Ishikawa (cell line): ENCODE data around the gene SETD1B.

Experiments used
- CEBPB ChIP-seq: IDR thresholded peaks from 2 replicates; pipeline ENCODE4 v1.6.1; 2012
- CREB1 ChIP-seq: IDR thresholded peaks from 2 replicates; pipeline ENCODE4 v1.6.1; 2012; ENCODE audit warnings: low read depth
- EGR1 ChIP-seq: IDR thresholded peaks from 2 replicates; pipeline ENCODE4 v1.6.1; 2012
- EP300 ChIP-seq: IDR thresholded peaks from 2 replicates; pipeline ENCODE4 v1.6.1; 2012; ENCODE audit warnings: borderline replicate concordance
- FOXM1 ChIP-seq: IDR thresholded peaks from 2 replicates; pipeline ENCODE4 v1.6.1; 2012; ENCODE audit warnings: low read depth, borderline replicate concordance
- NFIC ChIP-seq: IDR thresholded peaks from 2 replicates; pipeline ENCODE4 v1.6.1; 2012
- RAD21 ChIP-seq: IDR thresholded peaks from 2 replicates; pipeline ENCODE4 v1.6.1; 2012; ENCODE audit warnings: low read depth
- TAF1 ChIP-seq: IDR thresholded peaks from 2 replicates; pipeline ENCODE4 v1.6.1; 2012; ENCODE audit warnings: low read depth, mild to moderate bottlenecking
- TCF12 ChIP-seq: IDR thresholded peaks from 2 replicates; pipeline ENCODE4 v1.6.1; 2012; ENCODE audit warnings: low read depth
- TEAD4 ChIP-seq: IDR thresholded peaks from 2 replicates; pipeline ENCODE4 v1.6.1; 2012
- YY1 ChIP-seq: IDR thresholded peaks from 2 replicates; pipeline ENCODE4 v1.6.1; 2012; ENCODE audit warnings: low read depth
- ZBTB7A ChIP-seq: IDR thresholded peaks from 2 replicates; pipeline ENCODE4 v1.6.1; 2012; ENCODE audit warnings: low read depth
- TF ChIP-seq, protein P1 (sequence below): IDR thresholded peaks from 2 replicates; pipeline ENCODE4 v1.6.1; 2012; ENCODE audit warnings: low read depth, mild to moderate bottlenecking
- TF ChIP-seq, protein P2 (sequence below): IDR thresholded peaks from 2 replicates; pipeline ENCODE4 v1.6.1; 2012
- TF ChIP-seq, protein P3 (sequence below): IDR thresholded peaks from 2 replicates; pipeline ENCODE4 v1.6.1; 2012

Gene SETD1B

DNA sequence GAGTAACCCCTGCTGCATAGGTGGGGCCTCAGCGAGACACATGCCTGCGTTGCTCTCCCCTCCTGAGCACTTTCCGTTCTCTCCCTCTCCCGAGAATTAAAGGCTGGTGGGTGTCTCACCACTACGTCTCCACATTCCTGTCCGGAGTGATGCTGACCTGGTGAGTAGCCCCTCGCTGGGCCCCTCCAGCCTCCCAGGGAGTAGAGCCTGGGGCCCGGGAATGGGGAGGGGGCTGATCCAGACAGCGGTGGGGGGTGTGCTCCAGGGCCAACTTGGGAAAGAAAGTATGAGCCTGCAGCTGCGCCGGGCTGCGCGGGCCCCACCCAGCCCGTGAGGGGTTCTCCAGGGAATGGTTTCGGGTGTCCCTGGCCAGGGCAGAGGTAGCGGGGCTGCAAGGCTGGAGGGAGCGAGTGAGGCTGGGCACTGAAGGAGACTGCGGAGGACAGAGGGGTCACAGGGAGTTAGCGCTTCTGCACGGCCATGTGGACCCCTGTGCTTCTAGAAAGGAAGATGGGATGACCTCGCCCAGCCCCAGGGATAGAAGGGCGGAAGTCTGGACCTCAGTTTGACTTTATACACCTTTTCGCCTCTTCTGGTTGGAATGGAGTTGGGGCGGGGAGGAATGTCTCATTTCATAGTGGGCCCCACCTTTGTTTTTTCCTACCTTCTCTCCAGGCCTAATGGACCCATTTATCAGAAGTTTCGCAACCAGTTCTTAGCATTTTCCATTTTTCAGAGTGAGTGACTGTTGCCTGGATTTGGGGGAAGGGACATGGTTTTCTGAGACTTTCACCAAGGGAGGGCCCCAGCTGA is 32.8 kb upstream of the SETD1B start:
- TF ChIP-seq CEBPB (peak; percentile 67), TEAD4 (no peak)

DNA sequence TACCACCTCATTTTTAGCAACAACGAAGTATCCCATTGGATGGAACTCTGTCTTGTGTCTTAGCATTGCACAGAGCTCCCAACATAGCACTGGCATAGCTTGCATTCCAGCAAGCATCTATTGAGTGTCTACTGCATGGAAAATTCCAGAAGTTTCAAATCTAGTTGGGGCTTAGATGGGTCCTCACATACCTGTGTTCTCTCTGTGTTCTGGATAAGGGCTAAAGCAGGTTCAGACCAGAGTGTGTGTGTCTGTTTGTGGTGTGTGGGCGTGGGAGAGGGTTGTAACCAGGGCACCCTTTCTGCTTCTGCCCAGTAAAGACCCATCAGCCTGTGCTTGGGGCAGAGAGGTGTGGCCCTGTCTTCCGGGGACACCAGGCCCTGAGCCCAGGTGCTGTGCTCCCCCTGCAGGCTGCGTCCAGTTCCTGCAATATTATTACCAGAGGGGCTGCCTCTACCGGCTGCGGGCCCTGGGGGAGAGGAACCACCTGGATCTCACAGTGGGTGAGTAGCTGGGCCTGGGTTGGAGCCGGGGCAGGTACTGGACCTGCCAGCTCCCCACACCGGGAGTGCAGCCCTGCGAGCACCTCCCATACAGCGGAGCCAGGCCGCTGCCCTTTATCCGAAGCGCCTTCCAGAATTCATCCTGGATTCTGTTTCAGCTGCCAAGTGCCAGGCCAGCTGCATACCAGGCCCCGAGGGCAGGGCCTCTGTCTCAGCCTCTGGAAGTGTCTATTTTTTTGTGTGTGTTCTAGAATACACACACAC is 30.6 kb upstream of the SETD1B start:
- TF ChIP-seq, protein P1, sequence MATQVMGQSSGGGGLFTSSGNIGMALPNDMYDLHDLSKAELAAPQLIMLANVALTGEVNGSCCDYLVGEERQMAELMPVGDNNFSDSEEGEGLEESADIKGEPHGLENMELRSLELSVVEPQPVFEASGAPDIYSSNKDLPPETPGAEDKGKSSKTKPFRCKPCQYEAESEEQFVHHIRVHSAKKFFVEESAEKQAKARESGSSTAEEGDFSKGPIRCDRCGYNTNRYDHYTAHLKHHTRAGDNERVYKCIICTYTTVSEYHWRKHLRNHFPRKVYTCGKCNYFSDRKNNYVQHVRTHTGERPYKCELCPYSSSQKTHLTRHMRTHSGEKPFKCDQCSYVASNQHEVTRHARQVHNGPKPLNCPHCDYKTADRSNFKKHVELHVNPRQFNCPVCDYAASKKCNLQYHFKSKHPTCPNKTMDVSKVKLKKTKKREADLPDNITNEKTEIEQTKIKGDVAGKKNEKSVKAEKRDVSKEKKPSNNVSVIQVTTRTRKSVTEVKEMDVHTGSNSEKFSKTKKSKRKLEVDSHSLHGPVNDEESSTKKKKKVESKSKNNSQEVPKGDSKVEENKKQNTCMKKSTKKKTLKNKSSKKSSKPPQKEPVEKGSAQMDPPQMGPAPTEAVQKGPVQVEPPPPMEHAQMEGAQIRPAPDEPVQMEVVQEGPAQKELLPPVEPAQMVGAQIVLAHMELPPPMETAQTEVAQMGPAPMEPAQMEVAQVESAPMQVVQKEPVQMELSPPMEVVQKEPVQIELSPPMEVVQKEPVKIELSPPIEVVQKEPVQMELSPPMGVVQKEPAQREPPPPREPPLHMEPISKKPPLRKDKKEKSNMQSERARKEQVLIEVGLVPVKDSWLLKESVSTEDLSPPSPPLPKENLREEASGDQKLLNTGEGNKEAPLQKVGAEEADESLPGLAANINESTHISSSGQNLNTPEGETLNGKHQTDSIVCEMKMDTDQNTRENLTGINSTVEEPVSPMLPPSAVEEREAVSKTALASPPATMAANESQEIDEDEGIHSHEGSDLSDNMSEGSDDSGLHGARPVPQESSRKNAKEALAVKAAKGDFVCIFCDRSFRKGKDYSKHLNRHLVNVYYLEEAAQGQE: no peak
- TF ChIP-seq, protein P2, sequence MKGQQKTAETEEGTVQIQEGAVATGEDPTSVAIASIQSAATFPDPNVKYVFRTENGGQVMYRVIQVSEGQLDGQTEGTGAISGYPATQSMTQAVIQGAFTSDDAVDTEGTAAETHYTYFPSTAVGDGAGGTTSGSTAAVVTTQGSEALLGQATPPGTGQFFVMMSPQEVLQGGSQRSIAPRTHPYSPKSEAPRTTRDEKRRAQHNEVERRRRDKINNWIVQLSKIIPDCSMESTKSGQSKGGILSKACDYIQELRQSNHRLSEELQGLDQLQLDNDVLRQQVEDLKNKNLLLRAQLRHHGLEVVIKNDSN: no peak
- peak; percentile 64; the same call in 1 of the 2 replicates for TF ChIP-seq ZBTB7A
- no peak for TF ChIP-seq TAF1
- TF ChIP-seq TEAD4: peak; percentile 72
- no peak for TF ChIP-seq FOXM1
- TF ChIP-seq, protein P3, sequence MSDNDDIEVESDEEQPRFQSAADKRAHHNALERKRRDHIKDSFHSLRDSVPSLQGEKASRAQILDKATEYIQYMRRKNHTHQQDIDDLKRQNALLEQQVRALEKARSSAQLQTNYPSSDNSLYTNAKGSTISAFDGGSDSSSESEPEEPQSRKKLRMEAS: peak; percentile 32; the same call in 1 of the 2 replicates
- peak; percentile 71 for TF ChIP-seq EGR1
- peak; percentile 96 for TF ChIP-seq RAD21
- TF ChIP-seq TCF12: peak; percentile 60; the same call in 1 of the 2 replicates
- no peak for TF ChIP-seq EP300
- no peak for TF ChIP-seq CREB1
- no peak for TF ChIP-seq YY1
- no peak for TF ChIP-seq CEBPB
- TF ChIP-seq NFIC: no peak

DNA sequence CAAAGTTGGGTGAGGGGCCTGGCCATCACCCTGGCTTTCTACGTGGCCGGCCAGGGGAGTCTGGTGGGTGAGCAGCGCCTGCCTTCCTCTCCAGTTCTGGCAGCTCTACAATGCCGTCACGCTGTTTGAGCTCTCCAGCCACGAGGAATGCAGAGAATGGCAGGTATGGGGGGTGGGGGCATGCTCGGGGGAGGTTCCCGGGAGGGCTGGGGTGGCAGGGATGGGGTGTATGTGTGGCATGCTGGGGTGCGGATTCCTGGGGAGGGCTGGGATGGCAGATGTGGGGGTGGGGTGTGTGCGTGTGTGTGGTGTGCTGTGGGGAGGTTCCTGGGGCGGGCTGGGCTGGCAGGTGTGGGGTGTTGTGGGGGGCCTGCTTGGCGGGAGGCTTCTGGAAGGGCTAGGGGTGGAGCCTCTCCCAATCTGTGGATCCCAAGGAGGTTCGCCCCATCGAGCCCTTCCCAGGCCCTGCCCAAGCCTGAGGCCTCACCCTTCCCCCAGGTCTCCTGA is 28.8 kb upstream of the SETD1B start:
- 0 out of 2 replicates have a peak, but pooled peaks have one; percentile 21 for TF ChIP-seq EGR1
- TF ChIP-seq TEAD4: peak; percentile 99
- peak; percentile 29; the same call in 1 of the 2 replicates for TF ChIP-seq YY1
- peak; percentile 92 for TF ChIP-seq ZBTB7A
- TF ChIP-seq, protein P2: no peak
- TF ChIP-seq NFIC: peak; percentile 61; the same call in 1 of the 2 replicates
- TF ChIP-seq TAF1: peak; percentile 24; the same call in 1 of the 2 replicates
- TF ChIP-seq, protein P3: peak; percentile 86
- TF ChIP-seq RAD21: no peak
- peak; percentile 52; the same call in 1 of the 2 replicates for TF ChIP-seq EP300
- TF ChIP-seq FOXM1: peak; percentile 14; the same call in 1 of the 2 replicates
- TF ChIP-seq TCF12: peak; percentile 59; the same call in 1 of the 2 replicates
- TF ChIP-seq, protein P1: no peak
- no peak for TF ChIP-seq CEBPB
- TF ChIP-seq CREB1: no peak

DNA sequence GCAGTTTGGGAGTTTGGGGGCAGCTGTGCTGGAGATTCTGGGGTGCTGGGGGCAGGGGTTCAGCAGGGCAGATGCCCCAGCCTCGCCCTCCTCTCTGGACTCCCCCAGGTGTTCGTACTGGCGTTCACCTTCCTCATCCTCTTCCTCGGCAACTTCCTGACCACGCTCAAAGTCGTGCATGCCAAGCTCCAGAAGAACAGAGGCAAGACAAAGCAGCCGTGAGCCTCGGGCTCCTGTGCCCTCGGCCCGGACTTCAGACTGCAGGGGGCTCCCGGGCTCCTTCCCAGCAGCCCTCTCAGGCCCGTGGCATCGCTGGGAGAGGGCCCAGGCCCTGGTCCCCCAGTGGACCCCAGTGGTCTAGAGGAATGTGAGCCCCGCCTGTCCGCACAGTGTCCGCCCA is 28.3 kb upstream of the SETD1B start:
- TF ChIP-seq TAF1 (peak; percentile 2; the same call in 1 of the 2 replicates), CEBPB (no peak), TEAD4 (0 out of 2 replicates have a peak, but pooled peaks have one; percentile 29)
